ENCODE measurements around the gene SLC5A11.
"Not testable (repeated sequence)": the region's sequence is repeated elsewhere in the genome, so short reads cannot be mapped to it uniquely, and the experiment has no call there.

Gene SLC5A11

DNA sequence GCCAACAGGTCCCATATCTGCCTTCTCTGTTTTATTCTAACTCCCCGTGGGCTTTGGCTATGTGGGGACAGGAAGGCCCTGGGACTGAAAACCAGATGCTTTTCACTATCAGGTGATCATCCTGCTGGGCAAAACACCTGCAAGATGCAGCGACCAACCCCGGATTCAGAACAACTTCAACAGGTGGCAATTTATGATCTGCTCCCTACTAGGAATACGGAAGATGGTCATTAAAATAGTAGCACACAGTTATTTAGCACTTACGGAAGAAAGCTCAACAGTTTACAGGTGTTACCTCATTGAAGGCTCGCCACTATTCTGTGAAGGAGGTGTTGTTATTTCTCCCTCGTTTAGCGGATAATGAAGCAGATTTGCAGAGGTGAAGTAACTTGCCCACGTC is 7.8 kb upstream of the SLC5A11 start:
- H3K4me3 ChIP-seq (ENCODE audit: low read length) = no peak overlapping the region
- H3K36me3 ChIP-seq (ENCODE audit: control insufficient read depth, low read depth, low read length) = no peaks in the 10 kb centered on the region
- no peak overlapping the region for H3K9ac ChIP-seq (ENCODE audit: low read length)
- H3K27me3 ChIP-seq (ENCODE audit: control insufficient read depth, insufficient read depth, low read length) = no peaks in the 10 kb centered on the region
- H3K27ac ChIP-seq (ENCODE audit: low read length) = no peak overlapping the region
- H3K4me1 ChIP-seq (ENCODE audit: control insufficient read depth, low read depth, low read length) = no peaks in the 10 kb centered on the region
- no peaks in the 10 kb centered on the region for H3K9me3 ChIP-seq (ENCODE audit: control insufficient read depth, low read depth, low read length)

DNA sequence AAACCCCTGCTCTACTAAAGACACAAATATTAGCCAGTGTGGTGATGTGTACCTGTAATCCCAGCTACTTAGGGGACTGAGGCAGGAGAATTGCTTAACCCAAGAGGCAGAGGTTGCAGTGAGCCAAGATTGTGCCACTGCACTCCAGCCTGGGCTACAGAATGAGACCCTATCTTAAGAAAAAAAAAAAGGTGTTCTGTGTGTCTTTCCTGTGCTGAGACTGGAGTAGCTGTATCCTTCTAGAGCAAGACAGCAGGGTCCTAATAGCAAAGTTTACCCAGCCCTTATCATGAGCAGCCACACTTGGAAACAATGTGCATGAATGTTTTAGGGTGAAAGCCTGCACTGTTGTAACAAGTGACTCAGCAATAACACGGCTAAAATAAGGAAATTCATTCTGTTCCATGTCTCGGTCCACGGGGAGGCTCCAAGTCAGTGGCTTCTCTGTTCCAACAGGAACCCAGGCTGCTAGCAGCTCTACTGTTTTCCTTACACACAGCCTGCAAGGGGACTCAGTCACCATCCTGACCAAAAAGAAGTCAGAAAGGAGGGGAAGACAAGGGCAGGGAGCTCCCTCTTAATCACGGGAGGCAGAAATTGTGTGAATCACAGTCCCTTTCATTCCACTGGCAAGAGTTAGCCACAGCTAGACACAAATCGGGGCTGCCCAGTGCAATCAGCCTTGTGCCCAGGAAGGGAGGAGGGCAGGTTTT is 7.1 kb upstream of the SLC5A11 start:
- Histone ChIP-seq H3K4me3 (ENCODE audit: low read length) (no peak overlapping the region), H3K36me3 (ENCODE audit: control insufficient read depth, low read depth, low read length) (no peaks in the 10 kb centered on the region), H3K27ac (ENCODE audit: low read length) (no peak overlapping the region), H3K9ac (ENCODE audit: low read length) (no peak overlapping the region), H3K4me1 (ENCODE audit: control insufficient read depth, low read depth, low read length) (no peaks in the 10 kb centered on the region), H3K9me3 (ENCODE audit: control insufficient read depth, low read depth, low read length) (no peaks in the 10 kb centered on the region), H3K27me3 (ENCODE audit: control insufficient read depth, insufficient read depth, low read length) (no peaks in the 10 kb centered on the region)

GRCh38 chr16:24839347-24839972 is 6.3 kb upstream of the SLC5A11 start:
- no peaks in the 10 kb centered on the region for H3K36me3 ChIP-seq (ENCODE audit: control insufficient read depth, low read depth, low read length)
- no peaks in the 10 kb centered on the region for H3K4me1 ChIP-seq (ENCODE audit: control insufficient read depth, low read depth, low read length)
- H3K9ac ChIP-seq (ENCODE audit: low read length) = no peak overlapping the region
- no peaks in the 10 kb centered on the region for H3K9me3 ChIP-seq (ENCODE audit: control insufficient read depth, low read depth, low read length)
- no peaks in the 10 kb centered on the region for H3K27me3 ChIP-seq (ENCODE audit: control insufficient read depth, insufficient read depth, low read length)
- no peak overlapping the region for H3K4me3 ChIP-seq (ENCODE audit: low read length)
- H3K27ac ChIP-seq (ENCODE audit: low read length) = no peak overlapping the region

- H3K27ac ChIP-seq (ENCODE audit: low read length) = no peak overlapping the region
- no peak overlapping the region for H3K9ac ChIP-seq (ENCODE audit: low read length)
- no peak overlapping the region for H3K4me3 ChIP-seq (ENCODE audit: low read length)
- H3K36me3 ChIP-seq (ENCODE audit: control insufficient read depth, low read depth, low read length) = no peaks in the 10 kb centered on the region
- no peaks in the 10 kb centered on the region for H3K27me3 ChIP-seq (ENCODE audit: control insufficient read depth, insufficient read depth, low read length)
- H3K4me1 ChIP-seq (ENCODE audit: control insufficient read depth, low read depth, low read length) = no peaks in the 10 kb centered on the region
- no peaks in the 10 kb centered on the region for H3K9me3 ChIP-seq (ENCODE audit: control insufficient read depth, low read depth, low read length)
These were observed 4.5 kb upstream of the SLC5A11 start for GRCh38 chr16:24841291-24841690.

GRCh38 chr16:24844101-24845030 is 1.4 kb upstream of the SLC5A11 start:
- H3K36me3 ChIP-seq (ENCODE audit: control insufficient read depth, low read depth, low read length) = no peaks in the 10 kb centered on the region
- no peaks in the 10 kb centered on the region for H3K27me3 ChIP-seq (ENCODE audit: control insufficient read depth, insufficient read depth, low read length)
- H3K4me3 ChIP-seq (ENCODE audit: low read length) = no peak overlapping the region
- H3K9ac ChIP-seq (ENCODE audit: low read length) = no peak overlapping the region
- H3K9me3 ChIP-seq (ENCODE audit: control insufficient read depth, low read depth, low read length) = no peaks in the 10 kb centered on the region
- no peak overlapping the region for H3K27ac ChIP-seq (ENCODE audit: low read length)
- no peaks in the 10 kb centered on the region for H3K4me1 ChIP-seq (ENCODE audit: control insufficient read depth, low read depth, low read length)

DNA sequence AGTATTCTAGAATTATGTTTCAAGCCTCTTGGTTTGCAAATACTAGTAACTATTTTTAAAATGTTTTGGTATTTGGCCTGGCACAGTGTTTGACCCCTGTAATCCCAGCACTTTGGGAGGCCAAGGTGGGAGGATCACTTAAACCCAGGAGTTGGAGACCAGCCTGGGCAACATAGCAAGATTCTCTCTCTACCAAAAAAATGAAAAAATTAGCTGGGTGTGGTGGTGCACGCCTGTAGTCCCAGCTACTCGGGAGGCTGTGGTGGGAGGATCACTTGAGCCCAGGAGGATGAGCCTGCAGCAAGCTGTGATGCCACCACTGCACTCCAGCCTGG is 765 bp upstream of the SLC5A11 start:
- H3K9me3 ChIP-seq (ENCODE audit: control insufficient read depth, low read depth, low read length); H3K27me3 ChIP-seq (ENCODE audit: control insufficient read depth, insufficient read depth, low read length); H3K4me1 ChIP-seq (ENCODE audit: control insufficient read depth, low read depth, low read length); H3K36me3 ChIP-seq (ENCODE audit: control insufficient read depth, low read depth, low read length); H3K27ac ChIP-seq (ENCODE audit: low read length); H3K4me3 ChIP-seq (ENCODE audit: low read length); H3K9ac ChIP-seq (ENCODE audit: low read length): not testable (repeated sequence)

GRCh38 chr16:24846548-24847357 is 990 bp downstream of the SLC5A11 start:
- no peak overlapping the region for H3K4me3 ChIP-seq (ENCODE audit: low read length)

GRCh38 chr16:24847358-24847664 is 1.5 kb downstream of the SLC5A11 start:
- H3K9me3 ChIP-seq (ENCODE audit: control insufficient read depth, low read depth, low read length) = no peaks in the 10 kb centered on the region
- no peak overlapping the region for H3K4me3 ChIP-seq (ENCODE audit: low read length)
- no peaks in the 10 kb centered on the region for H3K27me3 ChIP-seq (ENCODE audit: control insufficient read depth, insufficient read depth, low read length)
- H3K9ac ChIP-seq (ENCODE audit: low read length) = no peak overlapping the region
- no peaks in the 10 kb centered on the region for H3K4me1 ChIP-seq (ENCODE audit: control insufficient read depth, low read depth, low read length)
- no peaks in the 10 kb centered on the region for H3K36me3 ChIP-seq (ENCODE audit: control insufficient read depth, low read depth, low read length)
- H3K27ac ChIP-seq (ENCODE audit: low read length) = no peak overlapping the region

More at GRCh38 chr16:24846548-24847357, 990 bp downstream of the SLC5A11 start:
- no peak overlapping the region for H3K9ac ChIP-seq (ENCODE audit: low read length)
- no peaks in the 10 kb centered on the region for H3K4me1 ChIP-seq (ENCODE audit: control insufficient read depth, low read depth, low read length)
- no peaks in the 10 kb centered on the region for H3K9me3 ChIP-seq (ENCODE audit: control insufficient read depth, low read depth, low read length)
- H3K36me3 ChIP-seq (ENCODE audit: control insufficient read depth, low read depth, low read length) = no peaks in the 10 kb centered on the region
- H3K27me3 ChIP-seq (ENCODE audit: control insufficient read depth, insufficient read depth, low read length) = no peaks in the 10 kb centered on the region
- H3K27ac ChIP-seq (ENCODE audit: low read length) = no peak overlapping the region

- Histone ChIP-seq H3K9ac (ENCODE audit: low read length) (no peak overlapping the region), H3K4me3 (ENCODE audit: low read length) (no peak overlapping the region), H3K36me3 (ENCODE audit: control insufficient read depth, low read depth, low read length) (no peaks in the 10 kb centered on the region), H3K4me1 (ENCODE audit: control insufficient read depth, low read depth, low read length) (no peaks in the 10 kb centered on the region), H3K27me3 (ENCODE audit: control insufficient read depth, insufficient read depth, low read length) (no peaks in the 10 kb centered on the region), H3K9me3 (ENCODE audit: control insufficient read depth, low read depth, low read length) (no peaks in the 10 kb centered on the region), H3K27ac (ENCODE audit: low read length) (no peak overlapping the region)
These were observed 2.3 kb downstream of the SLC5A11 start for GRCh38 chr16:24848065-24848464.

GRCh38 chr16:24849641-24850040 is 3.9 kb downstream of the SLC5A11 start:
- no peak overlapping the region for H3K4me3 ChIP-seq (ENCODE audit: low read length)
- no peaks in the 10 kb centered on the region for H3K36me3 ChIP-seq (ENCODE audit: control insufficient read depth, low read depth, low read length)
- no peak overlapping the region for H3K27ac ChIP-seq (ENCODE audit: low read length)
- H3K4me1 ChIP-seq (ENCODE audit: control insufficient read depth, low read depth, low read length) = no peaks in the 10 kb centered on the region
- no peak overlapping the region for H3K9ac ChIP-seq (ENCODE audit: low read length)
- no peaks in the 10 kb centered on the region for H3K27me3 ChIP-seq (ENCODE audit: control insufficient read depth, insufficient read depth, low read length)
- H3K9me3 ChIP-seq (ENCODE audit: control insufficient read depth, low read depth, low read length) = no peaks in the 10 kb centered on the region

- Histone ChIP-seq H3K4me1 (ENCODE audit: control insufficient read depth, low read depth, low read length) (no peaks in the 10 kb centered on the region), H3K9ac (ENCODE audit: low read length) (no peak overlapping the region), H3K9me3 (ENCODE audit: control insufficient read depth, low read depth, low read length) (no peaks in the 10 kb centered on the region), H3K4me3 (ENCODE audit: low read length) (no peak overlapping the region), H3K27ac (ENCODE audit: low read length) (no peak overlapping the region), H3K27me3 (ENCODE audit: control insufficient read depth, insufficient read depth, low read length) (no peaks in the 10 kb centered on the region), H3K36me3 (ENCODE audit: control insufficient read depth, low read depth, low read length) (no peaks in the 10 kb centered on the region)
These were observed 4.7 kb downstream of the SLC5A11 start for GRCh38 chr16:24850289-24850938.
